ENCODE data around the gene GPHN.

GRCh38 chr14:66596241-66596985, 88.5 kb downstream of the GPHN start:
- no peak for TF ChIP-seq KDM1A (IDR thresholded peaks at IDR 0.05; ENCODE audit: low read depth)
- no peak for TF ChIP-seq CTCF (IDR thresholded peaks at IDR 0.05)
- no peak for TF ChIP-seq BCL3 (IDR thresholded peaks at IDR 0.05)
- TF ChIP-seq POLR2A (IDR thresholded peaks at IDR 0.05; ENCODE audit: low read length), result no peak
- no peak for TF ChIP-seq CEBPB (IDR thresholded peaks at IDR 0.05)
- no peak for TF ChIP-seq JUNB (IDR thresholded peaks at IDR 0.05)
- TF ChIP-seq RAD21 (conservative IDR thresholded peaks at IDR 0.05 in 1 of 2, IDR thresholded peaks at IDR 0.05 in 1 of 2), result no peak
- TF ChIP-seq BHLHE40 (IDR thresholded peaks at IDR 0.05; ENCODE audit: low read depth, low read length), result no peak
- TF ChIP-seq MAFK (IDR thresholded peaks at IDR 0.05; ENCODE audit: partially characterized antibody), result no peak
- no peak for TF ChIP-seq NR3C1 (IDR thresholded peaks at IDR 0.05)
- TF ChIP-seq CHD4 (IDR thresholded peaks at IDR 0.05; ENCODE audit: borderline replicate concordance), result no peak

Measured in A549 (cell line).